ENCODE data around the gene TMEM98. TPM values are rescaled to one million over a fixed set of nuclear protein-coding genes. Genes with fewer than 3 reads are reported as not detected.
"Not testable (repeated sequence)": the region's sequence is repeated elsewhere in the genome, so short reads cannot be mapped to it uniquely, and the experiment has no call there.

The TMEM98 gene
- total RNA-seq, 1 donor from 2014 or later, result 47.9 TPM

DNA sequence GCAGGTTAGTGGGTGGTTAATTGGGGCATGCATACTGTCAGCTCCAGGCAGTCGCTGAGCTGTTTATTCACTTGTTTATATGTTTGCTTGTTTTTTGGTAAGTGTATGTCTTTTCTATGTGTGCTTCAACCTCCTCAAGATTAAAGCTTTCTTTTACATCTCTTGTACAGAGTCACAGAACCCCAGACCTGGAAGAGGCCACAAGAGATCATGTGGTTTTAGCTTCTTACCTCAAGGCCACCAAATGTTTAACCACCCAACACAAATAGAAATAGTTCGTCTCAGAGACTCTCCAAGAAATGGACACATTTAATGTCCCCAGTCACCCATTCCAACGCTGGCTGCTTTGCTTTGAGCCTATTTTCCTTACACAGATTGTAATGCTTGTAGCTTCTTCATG lies 11.8 kb upstream of the TMEM98 start:
- DNase-seq (no peak), ATAC-seq (no peak)
- TF ChIP-seq, protein P1, sequence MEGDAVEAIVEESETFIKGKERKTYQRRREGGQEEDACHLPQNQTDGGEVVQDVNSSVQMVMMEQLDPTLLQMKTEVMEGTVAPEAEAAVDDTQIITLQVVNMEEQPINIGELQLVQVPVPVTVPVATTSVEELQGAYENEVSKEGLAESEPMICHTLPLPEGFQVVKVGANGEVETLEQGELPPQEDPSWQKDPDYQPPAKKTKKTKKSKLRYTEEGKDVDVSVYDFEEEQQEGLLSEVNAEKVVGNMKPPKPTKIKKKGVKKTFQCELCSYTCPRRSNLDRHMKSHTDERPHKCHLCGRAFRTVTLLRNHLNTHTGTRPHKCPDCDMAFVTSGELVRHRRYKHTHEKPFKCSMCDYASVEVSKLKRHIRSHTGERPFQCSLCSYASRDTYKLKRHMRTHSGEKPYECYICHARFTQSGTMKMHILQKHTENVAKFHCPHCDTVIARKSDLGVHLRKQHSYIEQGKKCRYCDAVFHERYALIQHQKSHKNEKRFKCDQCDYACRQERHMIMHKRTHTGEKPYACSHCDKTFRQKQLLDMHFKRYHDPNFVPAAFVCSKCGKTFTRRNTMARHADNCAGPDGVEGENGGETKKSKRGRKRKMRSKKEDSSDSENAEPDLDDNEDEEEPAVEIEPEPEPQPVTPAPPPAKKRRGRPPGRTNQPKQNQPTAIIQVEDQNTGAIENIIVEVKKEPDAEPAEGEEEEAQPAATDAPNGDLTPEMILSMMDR (IDR thresholded peaks at IDR 0.05), result no peak
- intact Hi-C loops (cut with DNase I), result no loop called here
- Histone ChIP-seq H3K36me3 (no peaks in the 10 kb centered on the region), H3K4me3 (no peak overlapping the region), H3K4me1 (peaks cover 10% of the 10 kb centered on the region), H3K27me3 (ENCODE audit: low read depth) (no peaks in the 10 kb centered on the region), H3K27ac (no peak overlapping the region), H3K9me3 (no peaks in the 10 kb centered on the region)

DNA sequence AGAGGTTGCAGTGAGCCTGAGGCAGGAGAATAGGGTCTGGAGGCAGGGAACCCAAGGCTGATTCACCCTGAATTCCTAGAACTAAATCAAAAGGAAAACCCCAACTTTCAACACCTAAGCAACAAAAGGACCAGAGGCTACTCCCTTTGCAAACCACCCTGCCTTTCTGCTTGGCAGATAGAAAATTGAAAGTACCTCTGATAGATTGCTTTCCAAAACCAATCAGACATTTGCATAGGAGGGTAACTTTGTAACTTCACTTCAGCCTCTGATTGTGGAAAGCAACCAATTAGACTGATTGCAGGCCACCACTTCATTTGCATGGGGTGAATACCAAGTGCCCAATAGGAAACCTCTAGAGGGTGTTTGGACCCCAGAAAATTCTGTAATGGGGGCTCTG lies 10.9 kb upstream of the TMEM98 start:
- no peaks in the 10 kb centered on the region for H3K36me3 ChIP-seq
- ATAC-seq, result no peak
- no peaks in the 10 kb centered on the region for H3K9me3 ChIP-seq
- H3K4me3 ChIP-seq, result no peak overlapping the region
- TF ChIP-seq, protein P1 (IDR thresholded peaks at IDR 0.05), result no peak
- intact Hi-C loops (cut with DNase I), result no loop called here
- no peak for DNase-seq
- no peaks in the 10 kb centered on the region for H3K27me3 ChIP-seq (ENCODE audit: low read depth)
- H3K4me1 ChIP-seq, result peaks cover 1% of the 10 kb centered on the region
- H3K27ac ChIP-seq, result no peak overlapping the region

DNA sequence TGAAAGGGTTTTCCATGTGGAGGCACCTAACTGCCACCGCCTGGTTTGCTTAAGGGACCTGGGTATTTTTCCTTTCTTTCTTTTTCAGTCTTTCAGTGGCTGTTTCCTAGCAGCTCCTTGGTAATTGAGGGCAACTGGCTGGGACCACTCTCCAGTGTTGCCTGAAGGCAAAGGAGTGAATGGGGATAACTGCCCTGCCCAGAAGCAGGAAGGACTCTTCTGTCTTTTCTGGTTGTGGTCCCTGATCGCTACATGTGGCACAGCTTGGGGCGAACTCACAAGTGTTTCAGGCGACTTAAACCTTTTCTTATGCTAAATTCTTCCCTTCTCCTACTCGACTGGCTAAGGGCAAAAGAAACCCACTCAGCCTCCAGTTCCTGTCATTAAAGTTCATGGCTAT lies 10.1 kb upstream of the TMEM98 start:
- no peaks in the 10 kb centered on the region for H3K27me3 ChIP-seq (ENCODE audit: low read depth)

DNA sequence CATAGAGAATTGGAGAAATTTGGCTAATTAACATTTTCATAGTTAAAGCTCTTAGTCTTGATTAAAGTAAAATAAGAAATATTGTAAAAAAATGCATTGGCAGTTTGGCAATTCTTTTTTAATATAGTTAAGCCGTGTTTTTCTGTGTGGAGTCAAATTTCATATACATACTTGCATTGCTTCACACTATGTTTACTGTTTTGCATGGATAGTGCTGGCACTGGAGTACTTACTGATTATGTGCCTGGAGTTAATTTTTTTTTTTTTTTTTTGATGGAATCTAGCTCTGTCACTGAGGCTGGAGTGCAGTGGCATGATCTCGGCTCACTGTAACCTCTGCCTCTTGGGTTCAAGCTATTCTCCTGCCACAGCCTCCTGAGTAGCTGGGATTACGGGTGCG lies 8.1 kb upstream of the TMEM98 start:
- intact Hi-C loops (cut with DNase I); H3K36me3 ChIP-seq; H3K27me3 ChIP-seq (ENCODE audit: low read depth): not testable (repeated sequence)

More for the DNA sequence above, 10.1 kb upstream of the TMEM98 start:
- TF ChIP-seq, protein P1 (IDR thresholded peaks at IDR 0.05), result no peak
- no peak overlapping the region for H3K4me3 ChIP-seq
- no peaks in the 10 kb centered on the region for H3K36me3 ChIP-seq
- DNase-seq (no peak), ATAC-seq (no peak)
- H3K9me3 ChIP-seq, result no peaks in the 10 kb centered on the region
- intact Hi-C loops (cut with DNase I), result no loop called here
- H3K4me1 ChIP-seq, result no peaks in the 10 kb centered on the region
- no peak overlapping the region for H3K27ac ChIP-seq

DNA sequence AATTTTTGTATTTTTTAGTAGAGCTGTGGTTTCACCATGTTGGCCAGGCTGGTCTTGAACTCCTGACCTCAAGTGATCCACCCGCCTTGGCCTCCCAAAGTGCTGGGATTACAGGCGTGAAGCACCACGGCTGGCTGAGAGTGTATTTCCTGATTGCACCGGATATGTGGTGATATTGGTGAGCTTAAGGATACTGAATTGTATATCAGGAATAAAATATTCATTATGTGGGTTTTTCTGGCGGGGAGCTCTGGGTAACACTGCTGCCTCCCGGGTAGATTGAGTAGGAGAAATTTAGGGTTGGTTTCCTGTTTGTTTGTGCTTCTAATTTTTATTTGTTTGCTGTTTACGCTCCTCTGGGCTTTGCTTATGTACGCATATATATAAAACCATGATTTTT lies 7.7 kb upstream of the TMEM98 start:
- TF ChIP-seq, protein P1 (IDR thresholded peaks at IDR 0.05), result no peak
- ATAC-seq, result no peak

More for the DNA sequence above, 8.1 kb upstream of the TMEM98 start:
- DNase-seq, ATAC-seq, H3K4me3 ChIP-seq, H3K27ac ChIP-seq, H3K9me3 ChIP-seq, H3K4me1 ChIP-seq: not testable (repeated sequence)

DNA sequence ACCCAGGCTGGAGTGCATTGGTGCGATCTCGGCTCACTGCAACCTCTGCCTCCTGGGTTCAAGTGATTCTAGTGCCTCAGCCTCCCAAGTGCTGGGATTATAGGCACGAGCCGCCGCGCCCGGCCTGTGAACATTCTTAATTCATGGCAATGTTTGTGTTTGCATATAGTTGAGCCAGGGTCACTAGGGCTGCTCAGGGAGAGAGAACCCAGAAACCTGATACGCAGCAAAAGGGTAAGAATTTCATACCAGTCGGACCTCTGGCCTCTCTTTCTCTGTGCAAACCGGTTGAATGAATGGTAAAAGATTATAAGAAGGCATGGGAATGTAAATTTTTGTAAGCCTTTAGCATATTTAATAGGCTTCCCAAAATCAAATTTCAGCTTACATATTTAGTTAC lies 6.9 kb upstream of the TMEM98 start:
- DNase-seq (no peak), ATAC-seq (no peak)
- intact Hi-C loops (cut with DNase I), result no loop called here
- Histone ChIP-seq H3K4me1 (no peaks in the 10 kb centered on the region), H3K9me3 (no peaks in the 10 kb centered on the region), H3K36me3 (no peaks in the 10 kb centered on the region), H3K4me3 (no peak overlapping the region), H3K27ac (no peak overlapping the region), H3K27me3 (ENCODE audit: low read depth) (no peaks in the 10 kb centered on the region)
- TF ChIP-seq, protein P1 (IDR thresholded peaks at IDR 0.05), result no peak

More for the DNA sequence above, 7.7 kb upstream of the TMEM98 start:
- Histone ChIP-seq H3K27me3 (ENCODE audit: low read depth) (no peaks in the 10 kb centered on the region), H3K9me3 (no peaks in the 10 kb centered on the region), H3K4me1 (no peaks in the 10 kb centered on the region), H3K36me3 (no peaks in the 10 kb centered on the region), H3K4me3 (no peak overlapping the region), H3K27ac (no peak overlapping the region)
- no peak for DNase-seq
- intact Hi-C loops (cut with DNase I), result no loop called here

DNA sequence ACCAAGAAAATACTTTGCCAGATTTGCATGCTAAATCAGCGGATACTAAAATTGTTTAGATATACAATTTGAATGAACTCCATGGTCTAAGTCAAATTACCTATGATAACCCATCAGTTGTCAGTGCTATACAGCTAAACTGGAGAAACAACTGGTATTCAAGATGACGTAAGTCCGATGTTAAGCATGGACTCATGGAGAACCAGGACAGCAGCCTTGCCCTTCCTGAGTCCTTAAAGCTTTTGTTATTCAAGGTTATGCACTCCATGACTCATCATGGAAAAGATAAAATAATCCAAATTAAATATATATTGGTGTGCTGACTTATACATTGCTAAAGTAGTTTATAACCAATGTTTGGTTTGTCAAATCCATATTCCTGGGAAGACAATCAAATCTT lies 4.0 kb upstream of the TMEM98 start:
- intact Hi-C loops (cut with DNase I); ATAC-seq: not testable (repeated sequence)

More for the DNA sequence above, 4.0 kb upstream of the TMEM98 start:
- DNase-seq, H3K9me3 ChIP-seq, H3K4me1 ChIP-seq, H3K4me3 ChIP-seq, H3K36me3 ChIP-seq, H3K27ac ChIP-seq: not testable (repeated sequence)
- peaks cover 11% of the 10 kb centered on the region for H3K27me3 ChIP-seq (ENCODE audit: low read depth)
